ENCODE data around the gene ASTL.

GRCh38 chr2:96120091-96120720, 18.1 kb downstream of the ASTL start:
- no peak for TF ChIP-seq EZH2 (IDR thresholded peaks at IDR 0.05)
- no peak for TF ChIP-seq CTCF (IDR thresholded peaks at IDR 0.05)
- no peak for TF ChIP-seq EZH2phosphoT487 (IDR thresholded peaks at IDR 0.05)

Measured in neural progenitor cell (in vitro differentiated cells).